Embryonic facial prominence (tissue), 1 donor: ENCODE data around the gene GPD1.

Experiments
- DNase-seq: peaks from one replicate; pipeline ENCODE4 v3.0.0-alpha.2; 2016; ENCODE audit errors: extremely low spot score

The GPD1 gene

GRCh38 chr12:50103767-50104321, at the start of gene GPD1:
Gene GPD1, plus strand, starts transcription at chr12:50104008. Its CDS starts 43 bp downstream, at chr12:50104051.
- no peak for DNase-seq

- no peak for DNase-seq
Measured at GRCh38 chr12:50055831-50056638, 47.8 kb upstream of the GPD1 start.

GRCh38 chr12:50056639-50056976, 47.2 kb upstream of the GPD1 start:
- DNase-seq = no peak

GRCh38 chr12:50057000-50057841, 46.6 kb upstream of the GPD1 start, which contains the start of gene ASIC1:
Gene ASIC1, plus strand, starts transcription at chr12:50057596. Its CDS starts 1,171 bp downstream, at chr12:50058767.
- DNase-seq = peak; percentile 36

- no peak for DNase-seq
Measured at GRCh38 chr12:50057896-50058670, 45.7 kb upstream of the GPD1 start.

GRCh38 chr12:50058743-50059312, 45.0 kb upstream of the GPD1 start:
- DNase-seq = no peak

GRCh38 chr12:50059440-50060119, 44.2 kb upstream of the GPD1 start:
- no peak for DNase-seq

GRCh38 chr12:50060120-50060468, 43.7 kb upstream of the GPD1 start:
- no peak for DNase-seq

- DNase-seq = no peak
Measured at GRCh38 chr12:50061171-50061570, 42.6 kb upstream of the GPD1 start.

- DNase-seq = no peak
Measured at GRCh38 chr12:50061946-50062686, 41.7 kb upstream of the GPD1 start.

GRCh38 chr12:50062728-50063460, 40.9 kb upstream of the GPD1 start:
- no peak for DNase-seq

GRCh38 chr12:50065726-50066310, 38.0 kb upstream of the GPD1 start:
- DNase-seq = no peak

- no peak for DNase-seq
Measured at GRCh38 chr12:50066402-50066801, 37.4 kb upstream of the GPD1 start.

GRCh38 chr12:50069069-50069468, 34.7 kb upstream of the GPD1 start:
- no peak for DNase-seq

- DNase-seq = no peak
Measured at GRCh38 chr12:50069539-50069938, 34.3 kb upstream of the GPD1 start.

GRCh38 chr12:50070314-50071060, 33.3 kb upstream of the GPD1 start:
- DNase-seq = peak; percentile 42

- no peak for DNase-seq
Measured at GRCh38 chr12:50072198-50072907, 31.5 kb upstream of the GPD1 start.

- no peak for DNase-seq
Measured at GRCh38 chr12:50073206-50073605, 30.6 kb upstream of the GPD1 start.
